ENCODE measurements around the gene CABCOCO1. TPM values are rescaled to one million over a fixed set of nuclear protein-coding genes. Genes with fewer than 3 reads are reported as not detected.

CABCOCO1 gene
- total and polyA plus RNA-seq, 8 donors = 0.19 to 2.7 (median 0.31) TPM; not detected in 4

DNA sequence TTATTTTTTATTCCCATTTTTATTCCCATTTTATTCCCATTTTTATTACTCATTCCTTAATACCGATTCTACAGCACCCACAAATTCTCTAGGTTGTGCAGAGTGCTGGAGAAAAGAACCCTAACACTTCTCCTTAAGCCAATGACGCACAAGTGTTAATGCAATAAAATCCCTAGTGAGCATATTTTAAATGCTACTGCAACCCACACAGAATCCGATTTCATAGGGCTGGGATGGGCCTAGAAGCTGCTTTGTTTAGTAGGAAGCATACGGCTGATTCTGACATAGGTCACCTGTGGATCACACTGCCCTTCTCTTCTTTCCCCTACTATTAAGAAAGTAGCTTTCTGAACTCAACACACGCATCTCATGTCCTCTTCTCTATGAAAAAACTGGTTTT, 45.1 kb upstream of the CABCOCO1 start:
- H3K27ac ChIP-seq = no peak overlapping the region
- H3K4me1 ChIP-seq = peaks cover 0 to 6% (median 0%) of the 10 kb centered on the region in 3 donors
- no peak for FAIRE-seq
- no peaks in the 10 kb centered on the region for H3K27me3 ChIP-seq
- intact Hi-C loops (cut with DNase I) = no loop called here
- 59 to 76% methylated on average over 5 of the region's 5 CpGs for WGBS, 2 donors
- no peak for ATAC-seq
- H3K4me3 ChIP-seq = no peak overlapping the region
- no peaks in the 10 kb centered on the region for H3K9me3 ChIP-seq
- no peak for TF ChIP-seq CTCF (IDR thresholded peaks at IDR 0.05)
- H3K36me3 ChIP-seq = no peaks in the 10 kb centered on the region
- no peak for DNase-seq

GRCh38 chr10:61618388-61618961, 44.3 kb upstream of the CABCOCO1 start:
- WGBS, 2 donors = 47 to 57% methylated on average over 2 of the region's 2 CpGs
- peaks cover 0 to 6% (median 0%) of the 10 kb centered on the region in 3 donors for H3K4me1 ChIP-seq
- no peaks in the 10 kb centered on the region for H3K27me3 ChIP-seq
- TF ChIP-seq CTCF (IDR thresholded peaks at IDR 0.05) = no peak
- no peak for FAIRE-seq
- H3K36me3 ChIP-seq = no peaks in the 10 kb centered on the region
- ATAC-seq = no peak
- DNase-seq = no peak
- H3K4me3 ChIP-seq = no peak overlapping the region
- H3K27ac ChIP-seq = no peak overlapping the region
- no peaks in the 10 kb centered on the region for H3K9me3 ChIP-seq
- intact Hi-C loops (cut with DNase I) = no loop called here

- peaks cover 0 to 6% (median 0%) of the 10 kb centered on the region in 3 donors for H3K4me1 ChIP-seq
- intact Hi-C loops (cut with DNase I) = no loop called here
- TF ChIP-seq CTCF (IDR thresholded peaks at IDR 0.05) = no peak
- H3K27ac ChIP-seq = no peak overlapping the region
- H3K9me3 ChIP-seq = no peaks in the 10 kb centered on the region
- ATAC-seq (no peak), DNase-seq (no peak), FAIRE-seq (no peak)
- H3K27me3 ChIP-seq = no peaks in the 10 kb centered on the region
- no peaks in the 10 kb centered on the region for H3K36me3 ChIP-seq
- no peak overlapping the region for H3K4me3 ChIP-seq
Measured at GRCh38 chr10:61620506-61620905, 42.2 kb upstream of the CABCOCO1 start.

GRCh38 chr10:61621605-61622051, 41.1 kb upstream of the CABCOCO1 start:
- H3K27me3 ChIP-seq = no peaks in the 10 kb centered on the region
- H3K36me3 ChIP-seq = no peaks in the 10 kb centered on the region
- no peak for TF ChIP-seq CTCF (IDR thresholded peaks at IDR 0.05)
- H3K9me3 ChIP-seq = no peaks in the 10 kb centered on the region
- DNase-seq = no peak
- peak in 1 of 4 donors; percentile 48 for ATAC-seq
- no peak overlapping the region for H3K4me3 ChIP-seq
- FAIRE-seq = no peak
- peaks cover 0 to 6% (median 0%) of the 10 kb centered on the region in 3 donors for H3K4me1 ChIP-seq
- no peak overlapping the region for H3K27ac ChIP-seq
- intact Hi-C loops (cut with DNase I) = no loop called here
- WGBS, 2 donors = 12 to 15% methylated on average over 10 of the region's 10 CpGs

- H3K27ac ChIP-seq = peak overlapping the region in 1 of 4 donors; percentile 21
- H3K9me3 ChIP-seq = no peaks in the 10 kb centered on the region
- TF ChIP-seq CTCF (IDR thresholded peaks at IDR 0.05) = no peak
- peak in 1 of 4 donors; percentile 64 for ATAC-seq
- H3K4me1 ChIP-seq = peaks cover 0 to 6% (median 0%) of the 10 kb centered on the region in 3 donors
- WGBS, 2 donors = 26 to 28% methylated on average over 4 of the region's 4 CpGs
- H3K36me3 ChIP-seq = no peaks in the 10 kb centered on the region
- no peak for FAIRE-seq
- no peaks in the 10 kb centered on the region for H3K27me3 ChIP-seq
- no peak overlapping the region for H3K4me3 ChIP-seq
- intact Hi-C loops (cut with DNase I) = no loop called here
- no peak for DNase-seq
Measured at GRCh38 chr10:61623161-61623560, 39.6 kb upstream of the CABCOCO1 start.

Measured in pancreas (tissue), 10 donors.